ENCODE measurements around the gene FCAR. TPM values are rescaled to one million over a fixed set of nuclear protein-coding genes. Genes with fewer than 3 reads are reported as not detected.

FCAR gene
- total RNA-seq, 1 experiment from 2014 or later: not detected

- TF ChIP-seq, protein P1, sequence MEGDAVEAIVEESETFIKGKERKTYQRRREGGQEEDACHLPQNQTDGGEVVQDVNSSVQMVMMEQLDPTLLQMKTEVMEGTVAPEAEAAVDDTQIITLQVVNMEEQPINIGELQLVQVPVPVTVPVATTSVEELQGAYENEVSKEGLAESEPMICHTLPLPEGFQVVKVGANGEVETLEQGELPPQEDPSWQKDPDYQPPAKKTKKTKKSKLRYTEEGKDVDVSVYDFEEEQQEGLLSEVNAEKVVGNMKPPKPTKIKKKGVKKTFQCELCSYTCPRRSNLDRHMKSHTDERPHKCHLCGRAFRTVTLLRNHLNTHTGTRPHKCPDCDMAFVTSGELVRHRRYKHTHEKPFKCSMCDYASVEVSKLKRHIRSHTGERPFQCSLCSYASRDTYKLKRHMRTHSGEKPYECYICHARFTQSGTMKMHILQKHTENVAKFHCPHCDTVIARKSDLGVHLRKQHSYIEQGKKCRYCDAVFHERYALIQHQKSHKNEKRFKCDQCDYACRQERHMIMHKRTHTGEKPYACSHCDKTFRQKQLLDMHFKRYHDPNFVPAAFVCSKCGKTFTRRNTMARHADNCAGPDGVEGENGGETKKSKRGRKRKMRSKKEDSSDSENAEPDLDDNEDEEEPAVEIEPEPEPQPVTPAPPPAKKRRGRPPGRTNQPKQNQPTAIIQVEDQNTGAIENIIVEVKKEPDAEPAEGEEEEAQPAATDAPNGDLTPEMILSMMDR (conservative IDR thresholded peaks at IDR 0.05): no peak
- no peak for TF ChIP-seq EZH2 (IDR thresholded peaks at IDR 0.05; ENCODE audit: low read depth)
- DNase-seq: no peak
- Histone ChIP-seq H3K36me3 (ENCODE audit: low read depth) (no peaks in the 10 kb centered on the region), H3F3A (ENCODE audit: insufficient read depth, low read depth) (no peaks in the 10 kb centered on the region), H3K4me3 (no peak overlapping the region), H3K9me2 (ENCODE audit: insufficient read depth) (no peaks in the 10 kb centered on the region), H2AFZ (no peak overlapping the region), H3K27ac (no peak overlapping the region), H4K20me1 (ENCODE audit: insufficient read depth) (peaks cover 3% of the 10 kb centered on the region; the same call in 1 of the 2 replicates), H3K4me1 (replicated peaks; ENCODE audit: insufficient read depth) (no peaks in the 10 kb centered on the region), H3K79me2 (ENCODE audit: low read depth) (no peaks in the 10 kb centered on the region), H3K27me3 (ENCODE audit: insufficient read depth, low read depth) (peaks cover 80% of the 10 kb centered on the region), H3K4me2 (no peak overlapping the region), H3K9me3 (ENCODE audit: insufficient read depth, low read depth) (no peaks in the 10 kb centered on the region)
- ChIA-PET CTCF (no interaction called here), POLR2A (ENCODE audit: unreplicated experiment) (no interaction called here)
- BruUV-seq (replicated peaks): no TSS peak
- intact Hi-C loops (cut with micrococcal nuclease; ENCODE audit: unreplicated experiment): no loop called here
These were observed 3.4 kb downstream of the FCAR start for GRCh38 chr19:54877471-54877870.

- ChIA-PET CTCF (interaction anchor here (1.5 kb wide), 1 partner anchor 278 kb away, joined by 10 read pairs; no protein-coding TSS in a partner anchor), POLR2A (ENCODE audit: unreplicated experiment) (no interaction called here)
- no peak for TF ChIP-seq EZH2 (IDR thresholded peaks at IDR 0.05; ENCODE audit: low read depth)
- TF ChIP-seq, protein P1 (conservative IDR thresholded peaks at IDR 0.05): no peak
- Histone ChIP-seq H3F3A (ENCODE audit: insufficient read depth, low read depth) (no peaks in the 10 kb centered on the region), H2AFZ (no peak overlapping the region), H3K36me3 (ENCODE audit: low read depth) (no peaks in the 10 kb centered on the region), H3K9me3 (ENCODE audit: insufficient read depth, low read depth) (no peaks in the 10 kb centered on the region), H3K27ac (no peak overlapping the region), H3K4me3 (no peak overlapping the region), H3K4me1 (replicated peaks; ENCODE audit: insufficient read depth) (no peaks in the 10 kb centered on the region), H4K20me1 (ENCODE audit: insufficient read depth) (no peaks in the 10 kb centered on the region; the same call in 1 of the 2 replicates), H3K9me2 (ENCODE audit: insufficient read depth) (no peaks in the 10 kb centered on the region), H3K27me3 (ENCODE audit: insufficient read depth, low read depth) (peaks cover 40% of the 10 kb centered on the region), H3K4me2 (no peak overlapping the region), H3K79me2 (ENCODE audit: low read depth) (no peaks in the 10 kb centered on the region)
- BruUV-seq (replicated peaks): no TSS peak
- intact Hi-C loops (cut with micrococcal nuclease; ENCODE audit: unreplicated experiment): loop anchor here (2.0 to 10.0 kb wide), 4 partner anchors 39 to 751 kb away; no protein-coding TSS in a partner anchor
- DNase-seq: no peak
These were observed 7.8 kb downstream of the FCAR start for GRCh38 chr19:54881884-54882283.

DNA sequence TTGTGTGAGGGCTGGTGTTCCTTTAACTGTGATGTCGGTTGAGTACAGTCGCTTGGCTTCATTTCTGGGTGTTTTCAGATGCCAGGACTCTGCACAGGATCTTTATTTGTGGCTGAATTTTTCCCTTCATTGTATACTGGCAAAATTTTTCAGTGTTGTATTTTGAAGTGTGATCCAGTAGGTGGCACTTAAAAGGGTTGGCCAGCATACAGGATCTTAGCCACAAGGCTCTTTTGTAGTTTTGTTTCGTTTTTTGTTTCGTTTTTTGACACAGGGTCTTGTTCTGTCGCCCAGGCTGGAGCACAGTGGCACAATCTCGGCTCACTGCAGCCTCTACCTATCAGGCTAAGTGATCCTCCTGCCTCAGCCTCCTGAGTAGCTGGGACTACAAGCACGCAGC is 8.7 kb downstream of the FCAR start:
- no peak overlapping the region for H3K4me3 ChIP-seq
- no peaks in the 10 kb centered on the region for H3K4me1 ChIP-seq (replicated peaks; ENCODE audit: insufficient read depth)
- peak overlapping the region; percentile 54; the same call in 1 of the 2 replicates for H3K4me2 ChIP-seq
- peaks cover 31% of the 10 kb centered on the region for H3K27me3 ChIP-seq (ENCODE audit: insufficient read depth, low read depth)
- H3K79me2 ChIP-seq (ENCODE audit: low read depth): no peaks in the 10 kb centered on the region
- H2AFZ ChIP-seq: no peak overlapping the region
- no peaks in the 10 kb centered on the region; the same call in 1 of the 2 replicates for H4K20me1 ChIP-seq (ENCODE audit: insufficient read depth)
- H3K9me3 ChIP-seq (ENCODE audit: insufficient read depth, low read depth): no peaks in the 10 kb centered on the region
- H3K9me2 ChIP-seq (ENCODE audit: insufficient read depth): no peaks in the 10 kb centered on the region
- TF ChIP-seq, protein P1 (conservative IDR thresholded peaks at IDR 0.05): no peak
- no peak for TF ChIP-seq EZH2 (IDR thresholded peaks at IDR 0.05; ENCODE audit: low read depth)
- BruUV-seq (replicated peaks): no TSS peak
- H3F3A ChIP-seq (ENCODE audit: insufficient read depth, low read depth): no peaks in the 10 kb centered on the region
- DNase-seq: no peak
- no peak overlapping the region for H3K27ac ChIP-seq
- intact Hi-C loops (cut with micrococcal nuclease; ENCODE audit: unreplicated experiment): loop anchor here (2.0 to 10.0 kb wide), 3 partner anchors 38 to 622 kb away; no protein-coding TSS in a partner anchor
- ChIA-PET CTCF (interaction anchor here (0.7 kb wide), 1 partner anchor 185 kb away, joined by 8 read pairs; no protein-coding TSS in a partner anchor), POLR2A (ENCODE audit: unreplicated experiment) (no interaction called here)
- H3K36me3 ChIP-seq (ENCODE audit: low read depth): no peaks in the 10 kb centered on the region

Data from PC-9 (cell line).